GM23338 (cell line): ENCODE measurements around the gene DPEP2NB. TPM values are rescaled to one million over a fixed set of nuclear protein-coding genes. Genes with fewer than 3 reads are reported as not detected.

Source experiments
- ATAC-seq: fragments of 200-7000 bp; cut with Tn5 transposase; 3 replicates; pipeline ENCODE4 v1.9.1; 2020
- DNase-seq: peaks from one replicate; pipeline ENCODE4 v3.0.0-alpha.2; 2015; ENCODE audit warnings: low spot score
- H2AFZ ChIP-seq: fragments of 200-600 bp; sonication (generic); 2 replicates; pipeline ENCODE4 v1.8.0; 2016; ENCODE audit warnings: antibody characterized with exemption, mild to moderate bottlenecking, moderate library complexity
- H3F3A ChIP-seq: fragments of 200-600 bp; sonication (generic); replicated peaks from 2 replicates; pipeline ENCODE4 v1.8.0; 2017; ENCODE audit warnings: antibody characterized with exemption, mixed run types, low read depth
- H3K27ac ChIP-seq: fragments of 200-600 bp; sonication (generic); 2 replicates; pipeline ENCODE4 v1.6.1; 2016; ENCODE audit warnings: low read depth
- H3K27me3 ChIP-seq: fragments of 200-600 bp; sonication (generic); 2 replicates; pipeline ENCODE4 v1.8.0; 2016; ENCODE audit warnings: mild to moderate bottlenecking, mixed run types, moderate library complexity; ENCODE audit not compliant: insufficient read depth
- H3K36me3 ChIP-seq: fragments of 200-600 bp; sonication (generic); 2 replicates; pipeline ENCODE4 v1.8.0; 2016; ENCODE audit warnings: mild to moderate bottlenecking; ENCODE audit not compliant: insufficient read depth
- H3K4me1 ChIP-seq: fragments of 200-600 bp; sonication (generic); 2 replicates; pipeline ENCODE4 v1.8.0; 2016; ENCODE audit warnings: mild to moderate bottlenecking, moderate library complexity; ENCODE audit not compliant: insufficient read depth
- H3K4me2 ChIP-seq: fragments of 200-600 bp; sonication (generic); 2 replicates; pipeline ENCODE4 v1.7.1; 2017; ENCODE audit warnings: mixed run types
- H3K4me3 ChIP-seq: fragments of 200-600 bp; sonication (generic); 2 replicates; pipeline ENCODE4 v1.6.1; 2016; ENCODE audit warnings: mixed run types
- H3K79me2 ChIP-seq: fragments of 200-600 bp; sonication (generic); replicated peaks from 2 replicates; pipeline ENCODE4 v1.8.0; 2017; ENCODE audit warnings: mild to moderate bottlenecking; ENCODE audit not compliant: insufficient read depth
- H3K9me2 ChIP-seq: fragments of 200-600 bp; sonication (generic); 2 replicates; pipeline ENCODE4 v1.8.0; 2017; ENCODE audit not compliant: insufficient read depth
- H4K20me1 ChIP-seq: fragments of 200-600 bp; sonication (generic); replicated peaks from 2 replicates; pipeline ENCODE4 v1.8.0; 2017; ENCODE audit warnings: mild to moderate bottlenecking; ENCODE audit not compliant: insufficient read depth
- H3K27ac Mint-ChIP-seq: 2 replicates; pipeline ENCODE4 v1.8.0; 2020; ENCODE audit warnings: inconsistent platforms, mild to moderate bottlenecking, moderate library complexity, mixed read lengths
- H3K27me3 Mint-ChIP-seq: 3 replicates; pipeline ENCODE4 v1.8.0; 2022; ENCODE audit warnings: low read depth, mild to moderate bottlenecking, moderate library complexity, mixed read lengths, inconsistent platforms; ENCODE audit not compliant: insufficient read depth, poor library complexity
- H3K36me3 Mint-ChIP-seq: 3 replicates; pipeline ENCODE4 v1.8.0; 2021; ENCODE audit warnings: low read depth, mild to moderate bottlenecking, inconsistent platforms, moderate library complexity, mixed read lengths
- H3K4me1 Mint-ChIP-seq: 3 replicates; pipeline ENCODE4 v1.8.0; 2020; ENCODE audit warnings: mild to moderate bottlenecking, inconsistent platforms, mixed read lengths
- H3K4me3 Mint-ChIP-seq: 3 replicates; pipeline ENCODE4 v1.8.0; 2021; ENCODE audit warnings: moderate library complexity, mild to moderate bottlenecking, inconsistent platforms, mixed read lengths
- H3K9me3 Mint-ChIP-seq: 3 replicates; pipeline ENCODE4 v1.8.0; 2020; ENCODE audit warnings: moderate library complexity, mild to moderate bottlenecking, inconsistent platforms, mixed read lengths
- CREB1 ChIP-seq: fragments of 250-450 bp; sonication (Bioruptor Pico); IDR thresholded peaks from 2 replicates; pipeline ENCODE4 v1.5.0; 2020; ENCODE audit warnings: low read depth, mild to moderate bottlenecking, moderate library complexity
- EZH2 ChIP-seq: fragments of 200-600 bp; sonication (generic); IDR thresholded peaks from one replicate; pipeline ENCODE4 v1.8.0; 2017; ENCODE audit warnings: antibody characterized with exemption, mild to moderate bottlenecking, low read depth; ENCODE audit not compliant: unreplicated experiment
- JUNB ChIP-seq: IDR thresholded peaks from one replicate; pipeline ENCODE4 v1.6.1; 2016; ENCODE audit warnings: antibody characterized with exemption; ENCODE audit not compliant: unreplicated experiment
- STAT1 ChIP-seq: IDR thresholded peaks from one replicate; pipeline ENCODE4 v1.6.1; 2016; ENCODE audit warnings: antibody characterized with exemption; ENCODE audit not compliant: unreplicated experiment
- polyA plus RNA-seq: library from polyadenylated mRNA; unstranded; fragments of >200 nt; fragmentation: Nextera tagmentation; extraction: Ambion mirVana; gene quantifications from 2 replicates; pipeline ENCODE4 v1.2.1, GENCODE V29; 2016
- total RNA-seq: library from RNA; depleted of rRNA; stranded (reverse); fragments of >200 nt; shearing (Covaris generic); gene quantifications from 2 replicates; pipeline ENCODE4 v1.2.3, GENCODE V29; 2014
- TF ChIP-seq, protein P1 (sequence below): fragments of 250-450 bp; sonication (Bioruptor Pico); IDR thresholded peaks from 2 replicates; pipeline ENCODE4 v1.5.0; 2020; ENCODE audit warnings: mild to moderate bottlenecking, moderate library complexity
- TF ChIP-seq, protein P2 (sequence below): IDR thresholded peaks from 2 replicates; pipeline ENCODE4 v1.6.1; 2016; ENCODE audit warnings: antibody characterized with exemption
- TF ChIP-seq, protein P3 (sequence below): IDR thresholded peaks from one replicate; pipeline ENCODE4 v1.6.1; 2018; ENCODE audit warnings: antibody characterized with exemption; ENCODE audit not compliant: unreplicated experiment

The DPEP2NB gene
- total and polyA plus RNA-seq, 2 experiments from 2014 or later = not detected

DNA sequence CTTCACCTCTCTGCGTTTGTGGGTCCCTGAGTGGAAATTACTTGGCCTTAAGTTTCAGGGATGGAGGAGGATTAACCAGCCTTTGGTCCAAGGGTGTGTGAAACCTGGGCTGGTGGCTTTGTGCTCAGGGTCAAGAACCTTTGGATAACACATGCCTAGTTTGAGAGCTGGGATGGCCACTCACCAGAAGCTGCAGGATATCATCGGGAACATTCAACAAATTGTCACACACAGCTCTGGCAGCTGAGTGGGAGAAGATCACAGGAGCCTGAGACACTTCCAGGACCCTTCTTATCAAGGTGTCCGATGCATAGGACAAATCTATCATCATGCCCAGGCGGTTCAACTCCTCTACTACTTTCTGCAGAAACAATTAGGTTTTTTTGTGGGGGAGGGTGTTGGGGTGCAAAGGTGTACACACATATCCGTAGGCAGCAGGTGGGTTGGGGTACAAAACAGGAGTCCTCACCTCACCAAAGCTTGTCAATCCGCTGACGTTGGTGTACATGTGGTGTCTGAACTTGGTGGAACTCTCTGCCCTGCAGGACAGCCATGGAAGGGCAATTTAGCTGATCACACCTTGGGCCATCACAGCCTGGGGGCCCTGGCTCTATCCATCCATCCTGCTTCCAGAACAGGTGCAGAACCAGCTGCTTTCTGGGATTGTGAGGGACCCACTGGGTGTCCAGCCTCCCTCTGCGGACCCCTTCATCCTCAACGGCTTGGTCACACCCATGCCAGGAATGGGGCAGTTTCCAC, 38.1 kb downstream of the DPEP2NB start (continued):
- TF ChIP-seq, protein P1, sequence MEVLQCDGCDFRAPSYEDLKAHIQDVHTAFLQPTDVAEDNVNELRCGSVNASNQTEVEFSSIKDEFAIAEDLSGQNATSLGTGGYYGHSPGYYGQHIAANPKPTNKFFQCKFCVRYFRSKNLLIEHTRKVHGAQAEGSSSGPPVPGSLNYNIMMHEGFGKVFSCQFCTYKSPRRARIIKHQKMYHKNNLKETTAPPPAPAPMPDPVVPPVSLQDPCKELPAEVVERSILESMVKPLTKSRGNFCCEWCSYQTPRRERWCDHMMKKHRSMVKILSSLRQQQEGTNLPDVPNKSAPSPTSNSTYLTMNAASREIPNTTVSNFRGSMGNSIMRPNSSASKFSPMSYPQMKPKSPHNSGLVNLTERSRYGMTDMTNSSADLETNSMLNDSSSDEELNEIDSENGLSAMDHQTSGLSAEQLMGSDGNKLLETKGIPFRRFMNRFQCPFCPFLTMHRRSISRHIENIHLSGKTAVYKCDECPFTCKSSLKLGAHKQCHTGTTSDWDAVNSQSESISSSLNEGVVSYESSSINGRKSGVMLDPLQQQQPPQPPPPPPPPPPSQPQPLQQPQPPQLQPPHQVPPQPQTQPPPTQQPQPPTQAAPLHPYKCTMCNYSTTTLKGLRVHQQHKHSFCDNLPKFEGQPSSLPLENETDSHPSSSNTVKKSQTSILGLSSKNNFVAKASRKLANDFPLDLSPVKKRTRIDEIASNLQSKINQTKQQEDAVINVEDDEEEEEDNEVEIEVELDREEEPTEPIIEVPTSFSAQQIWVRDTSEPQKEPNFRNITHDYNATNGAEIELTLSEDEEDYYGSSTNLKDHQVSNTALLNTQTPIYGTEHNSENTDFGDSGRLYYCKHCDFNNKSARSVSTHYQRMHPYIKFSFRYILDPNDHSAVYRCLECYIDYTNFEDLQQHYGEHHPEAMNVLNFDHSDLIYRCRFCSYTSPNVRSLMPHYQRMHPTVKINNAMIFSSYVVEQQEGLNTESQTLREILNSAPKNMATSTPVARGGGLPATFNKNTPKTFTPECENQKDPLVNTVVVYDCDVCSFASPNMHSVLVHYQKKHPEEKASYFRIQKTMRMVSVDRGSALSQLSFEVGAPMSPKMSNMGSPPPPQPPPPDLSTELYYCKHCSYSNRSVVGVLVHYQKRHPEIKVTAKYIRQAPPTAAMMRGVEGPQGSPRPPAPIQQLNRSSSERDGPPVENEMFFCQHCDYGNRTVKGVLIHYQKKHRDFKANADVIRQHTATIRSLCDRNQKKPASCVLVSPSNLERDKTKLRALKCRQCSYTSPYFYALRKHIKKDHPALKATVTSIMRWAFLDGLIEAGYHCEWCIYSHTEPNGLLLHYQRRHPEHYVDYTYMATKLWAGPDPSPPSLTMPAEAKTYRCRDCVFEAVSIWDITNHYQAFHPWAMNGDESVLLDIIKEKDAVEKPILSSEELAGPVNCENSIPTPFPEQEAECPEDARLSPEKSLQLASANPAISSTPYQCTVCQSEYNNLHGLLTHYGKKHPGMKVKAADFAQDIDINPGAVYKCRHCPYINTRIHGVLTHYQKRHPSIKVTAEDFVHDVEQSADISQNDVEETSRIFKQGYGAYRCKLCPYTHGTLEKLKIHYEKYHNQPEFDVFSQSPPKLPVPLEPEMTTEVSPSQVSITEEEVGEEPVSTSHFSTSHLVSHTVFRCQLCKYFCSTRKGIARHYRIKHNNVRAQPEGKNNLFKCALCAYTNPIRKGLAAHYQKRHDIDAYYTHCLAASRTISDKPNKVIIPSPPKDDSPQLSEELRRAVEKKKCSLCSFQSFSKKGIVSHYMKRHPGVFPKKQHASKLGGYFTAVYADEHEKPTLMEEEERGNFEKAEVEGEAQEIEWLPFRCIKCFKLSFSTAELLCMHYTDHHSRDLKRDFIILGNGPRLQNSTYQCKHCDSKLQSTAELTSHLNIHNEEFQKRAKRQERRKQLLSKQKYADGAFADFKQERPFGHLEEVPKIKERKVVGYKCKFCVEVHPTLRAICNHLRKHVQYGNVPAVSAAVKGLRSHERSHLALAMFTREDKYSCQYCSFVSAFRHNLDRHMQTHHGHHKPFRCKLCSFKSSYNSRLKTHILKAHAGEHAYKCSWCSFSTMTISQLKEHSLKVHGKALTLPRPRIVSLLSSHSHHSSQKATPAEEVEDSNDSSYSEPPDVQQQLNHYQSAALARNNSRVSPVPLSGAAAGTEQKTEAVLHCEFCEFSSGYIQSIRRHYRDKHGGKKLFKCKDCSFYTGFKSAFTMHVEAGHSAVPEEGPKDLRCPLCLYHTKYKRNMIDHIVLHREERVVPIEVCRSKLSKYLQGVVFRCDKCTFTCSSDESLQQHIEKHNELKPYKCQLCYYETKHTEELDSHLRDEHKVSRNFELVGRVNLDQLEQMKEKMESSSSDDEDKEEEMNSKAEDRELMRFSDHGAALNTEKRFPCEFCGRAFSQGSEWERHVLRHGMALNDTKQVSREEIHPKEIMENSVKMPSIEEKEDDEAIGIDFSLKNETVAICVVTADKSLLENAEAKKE (CRISPR knock-in tag) = no peak

DNA sequence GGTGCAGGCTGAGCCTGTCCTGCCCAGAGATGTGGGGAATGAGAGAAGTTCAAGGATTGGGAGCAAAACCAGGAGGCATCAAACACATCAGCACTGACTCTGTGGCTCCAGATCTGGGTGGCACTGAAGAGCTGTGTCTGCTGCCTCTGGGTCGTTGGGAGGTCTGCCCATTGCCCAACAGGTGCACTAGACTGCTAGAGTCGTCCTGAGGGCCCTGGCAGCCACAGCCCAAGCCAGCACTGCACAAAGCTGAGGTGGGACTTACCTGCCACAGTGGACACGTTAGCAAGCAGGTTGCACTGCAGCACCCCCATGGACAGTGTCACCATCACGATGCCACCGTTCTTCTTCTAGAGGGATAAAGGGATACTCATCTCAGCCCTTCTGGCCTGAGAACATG, 38.7 kb downstream of the DPEP2NB start:
- Histone ChIP-seq H3K27ac (no peak overlapping the region), H3K9me2 (no peaks in the 10 kb centered on the region), H3F3A (no peaks in the 10 kb centered on the region), H3K36me3 (no peaks in the 10 kb centered on the region), H3K27me3 (no peaks in the 10 kb centered on the region), H4K20me1 (no peaks in the 10 kb centered on the region), H3K79me2 (no peaks in the 10 kb centered on the region), H3K4me1 (no peaks in the 10 kb centered on the region), H2AFZ (no peak overlapping the region), H3K4me3 (no peak overlapping the region), H3K4me2 (no peak overlapping the region)
- no peaks in the 10 kb centered on the region for H3K9me3 Mint-ChIP-seq
- H3K36me3 Mint-ChIP-seq = no peaks in the 10 kb centered on the region
- H3K27ac Mint-ChIP-seq = no peak overlapping the region
- ATAC-seq (no peak), DNase-seq (no peak)
- no peaks in the 10 kb centered on the region; the same call in 2 of the 3 replicates for H3K4me1 Mint-ChIP-seq
- H3K4me3 Mint-ChIP-seq = no peak overlapping the region
- peaks cover 9% of the 10 kb centered on the region for H3K27me3 Mint-ChIP-seq
- TF ChIP-seq STAT1 = no peak
- TF ChIP-seq EZH2 = no peak
- TF ChIP-seq, protein P2, sequence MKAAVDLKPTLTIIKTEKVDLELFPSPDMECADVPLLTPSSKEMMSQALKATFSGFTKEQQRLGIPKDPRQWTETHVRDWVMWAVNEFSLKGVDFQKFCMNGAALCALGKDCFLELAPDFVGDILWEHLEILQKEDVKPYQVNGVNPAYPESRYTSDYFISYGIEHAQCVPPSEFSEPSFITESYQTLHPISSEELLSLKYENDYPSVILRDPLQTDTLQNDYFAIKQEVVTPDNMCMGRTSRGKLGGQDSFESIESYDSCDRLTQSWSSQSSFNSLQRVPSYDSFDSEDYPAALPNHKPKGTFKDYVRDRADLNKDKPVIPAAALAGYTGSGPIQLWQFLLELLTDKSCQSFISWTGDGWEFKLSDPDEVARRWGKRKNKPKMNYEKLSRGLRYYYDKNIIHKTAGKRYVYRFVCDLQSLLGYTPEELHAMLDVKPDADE = no peak
- TF ChIP-seq, protein P3, sequence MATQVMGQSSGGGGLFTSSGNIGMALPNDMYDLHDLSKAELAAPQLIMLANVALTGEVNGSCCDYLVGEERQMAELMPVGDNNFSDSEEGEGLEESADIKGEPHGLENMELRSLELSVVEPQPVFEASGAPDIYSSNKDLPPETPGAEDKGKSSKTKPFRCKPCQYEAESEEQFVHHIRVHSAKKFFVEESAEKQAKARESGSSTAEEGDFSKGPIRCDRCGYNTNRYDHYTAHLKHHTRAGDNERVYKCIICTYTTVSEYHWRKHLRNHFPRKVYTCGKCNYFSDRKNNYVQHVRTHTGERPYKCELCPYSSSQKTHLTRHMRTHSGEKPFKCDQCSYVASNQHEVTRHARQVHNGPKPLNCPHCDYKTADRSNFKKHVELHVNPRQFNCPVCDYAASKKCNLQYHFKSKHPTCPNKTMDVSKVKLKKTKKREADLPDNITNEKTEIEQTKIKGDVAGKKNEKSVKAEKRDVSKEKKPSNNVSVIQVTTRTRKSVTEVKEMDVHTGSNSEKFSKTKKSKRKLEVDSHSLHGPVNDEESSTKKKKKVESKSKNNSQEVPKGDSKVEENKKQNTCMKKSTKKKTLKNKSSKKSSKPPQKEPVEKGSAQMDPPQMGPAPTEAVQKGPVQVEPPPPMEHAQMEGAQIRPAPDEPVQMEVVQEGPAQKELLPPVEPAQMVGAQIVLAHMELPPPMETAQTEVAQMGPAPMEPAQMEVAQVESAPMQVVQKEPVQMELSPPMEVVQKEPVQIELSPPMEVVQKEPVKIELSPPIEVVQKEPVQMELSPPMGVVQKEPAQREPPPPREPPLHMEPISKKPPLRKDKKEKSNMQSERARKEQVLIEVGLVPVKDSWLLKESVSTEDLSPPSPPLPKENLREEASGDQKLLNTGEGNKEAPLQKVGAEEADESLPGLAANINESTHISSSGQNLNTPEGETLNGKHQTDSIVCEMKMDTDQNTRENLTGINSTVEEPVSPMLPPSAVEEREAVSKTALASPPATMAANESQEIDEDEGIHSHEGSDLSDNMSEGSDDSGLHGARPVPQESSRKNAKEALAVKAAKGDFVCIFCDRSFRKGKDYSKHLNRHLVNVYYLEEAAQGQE = no peak
- TF ChIP-seq CREB1 = no peak
- no peak for TF ChIP-seq JUNB
